Naive thymus-derived CD4-positive, alpha-beta T cell (primary cell): ENCODE results near the gene B4GALT4. TPM values are rescaled to one million over a fixed set of nuclear protein-coding genes. Genes with fewer than 3 reads are reported as not detected.

Source experiments
- ATAC-seq: fragments of 150-1000 bp; cut with Tn5 transposase; 2 replicates; pipeline ENCODE4 v1.10.0; 2021; ENCODE audit warnings: mild to moderate bottlenecking, moderate library complexity
- CTCF ChIA-PET: fragments of 350-600 bp; sonication (Branson Sonifier 250); formaldehyde crosslinking; loops from one replicate; lab custom pipeline; 2021; ENCODE audit warnings: antibody characterized with exemption; lab: Charles Lee
- POLR2A ChIA-PET: fragments of 350-600 bp; sonication (Branson Sonifier 250); formaldehyde crosslinking; loops from one replicate; lab custom pipeline; 2021; ENCODE audit warnings: antibody characterized with exemption, inconsistent platforms; lab: Charles Lee
- DNase-seq, 9 donors: peaks; one replicate each; pipeline versions ENCODE4 v3.0.0 to v3.0.0-alpha.2; 2020 to 2022; ENCODE audit warnings: mixed read lengths in 1 of 9
- H3K27ac ChIP-seq: one replicate; pipeline ENCODE4 v1.7.0; 2013; ENCODE audit warnings: mild to moderate bottlenecking, low read depth, low read length, moderate library complexity
- H3K27me3 ChIP-seq, 2 donors: one replicate each; pipeline ENCODE4 v1.7.0; 2013; ENCODE audit warnings: low read length in 2 of 2, mild to moderate bottlenecking in 2 of 2, moderate library complexity in 2 of 2; ENCODE audit not compliant: control insufficient read depth in 2 of 2, insufficient read depth in 2 of 2
- H3K36me3 ChIP-seq, 3 experiments: 1 replicate in 2 of 3; 2 replicates in 1 of 3; pipeline ENCODE4 v1.7.0; 2013; ENCODE audit warnings: low read length in 3 of 3, mild to moderate bottlenecking in 3 of 3, moderate library complexity in 1 of 3; ENCODE audit not compliant: insufficient read depth in 3 of 3, control insufficient read depth in 2 of 3
- H3K4me1 ChIP-seq, 2 donors: one replicate each; pipeline ENCODE4 v1.7.0; 2013; ENCODE audit warnings: low read length in 2 of 2, mild to moderate bottlenecking in 2 of 2, moderate library complexity in 1 of 2; ENCODE audit not compliant: control insufficient read depth in 2 of 2, insufficient read depth in 2 of 2
- H3K4me3 ChIP-seq: 2 replicates; pipeline ENCODE4 v1.7.0; 2013; ENCODE audit warnings: mild to moderate bottlenecking, low read length
- H3K9me3 ChIP-seq, 3 experiments: 1 replicate in 2 of 3; 2 replicates in 1 of 3; pipeline ENCODE4 v1.7.0; 2013; ENCODE audit warnings: low read length in 3 of 3; ENCODE audit not compliant: control insufficient read depth in 2 of 3
- H3K27ac Mint-ChIP-seq, 9 donors: one replicate each; pipeline ENCODE4 v1.8.0; 2020 to 2022; ENCODE audit warnings: mixed read lengths in 9 of 9, mild to moderate bottlenecking in 8 of 9, moderate library complexity in 5 of 9, inconsistent platforms in 2 of 9
- H3K27me3 Mint-ChIP-seq, 5 donors: one replicate each; pipeline ENCODE4 v1.8.0; 2021 to 2022; ENCODE audit warnings: mixed read lengths in 5 of 5, mild to moderate bottlenecking in 1 of 5
- H3K36me3 Mint-ChIP-seq, 5 donors: one replicate each; pipeline ENCODE4 v1.8.0; 2020 to 2022; ENCODE audit warnings: mixed read lengths in 5 of 5, mild to moderate bottlenecking in 3 of 5, inconsistent platforms in 1 of 5
- H3K4me1 Mint-ChIP-seq, 7 donors: one replicate each; pipeline ENCODE4 v1.8.0; 2020 to 2022; ENCODE audit warnings: mixed read lengths in 7 of 7, mild to moderate bottlenecking in 3 of 7, inconsistent platforms in 1 of 7
- H3K4me3 Mint-ChIP-seq, 10 donors: one replicate each; pipeline ENCODE4 v1.8.0; 2020 to 2022; ENCODE audit warnings: mild to moderate bottlenecking in 10 of 10, mixed read lengths in 10 of 10, moderate library complexity in 6 of 10, inconsistent platforms in 2 of 10
- H3K9me3 Mint-ChIP-seq, 11 donors: one replicate each; pipeline ENCODE4 v1.8.0; 2020 to 2022; ENCODE audit warnings: mixed read lengths in 11 of 11, mild to moderate bottlenecking in 4 of 11, inconsistent platforms in 1 of 11, moderate library complexity in 1 of 11
- intact Hi-C, 2 donors: fragments of 100-400 bp; cut with micrococcal nuclease; formaldehyde crosslinking; loops; one replicate each; pipeline ENCODE4 v1.15.1; 2023
- polyA plus RNA-seq, 2 donors: library from polyadenylated mRNA; unstranded; fragments of 300-500 nt; fragmentation: Illumina TruSeq; gene quantifications; one replicate each; pipeline ENCODE4 v1.2.3, GENCODE V29; 2021
- total RNA-seq, 6 experiments: library from RNA in 5 of 6; stranded (reverse) in 5 of 6; gene quantifications; 1 replicate in 5 of 6; 2 replicates in 1 of 6; pipeline ENCODE4 v1.2.3 and lab custom pipeline; 2021 to 2026

The B4GALT4 gene
- total and polyA plus RNA-seq, 7 experiments from 2014 or later: 17.9 to 39.8 (median 29.6) TPM

DNA sequence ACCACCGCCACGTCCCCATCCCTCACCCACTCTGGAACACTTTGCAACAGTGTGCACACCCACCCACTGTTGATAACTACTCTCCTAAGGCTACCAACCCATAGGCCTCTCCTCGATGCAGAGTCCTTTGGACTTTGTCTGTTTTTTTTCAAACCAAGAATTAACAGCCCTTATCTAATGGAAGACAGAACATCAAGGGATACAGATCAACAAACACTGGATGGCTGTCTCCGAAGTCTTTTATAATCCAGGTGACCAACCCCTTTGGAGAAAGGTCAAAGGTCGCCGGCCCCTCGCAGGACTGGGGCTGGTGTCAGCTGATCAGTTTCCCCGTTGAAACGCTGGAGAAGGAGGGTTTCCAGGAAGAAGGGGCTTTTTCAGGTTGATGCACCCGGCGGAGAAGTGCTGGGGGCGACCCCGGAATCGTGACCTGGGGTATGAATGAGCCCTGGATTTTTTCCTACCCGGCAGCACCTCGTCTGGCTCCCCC lies 532 bp downstream of the B4GALT4 start:
- no peaks in the 10 kb centered on the region for H3K27me3 ChIP-seq
- H3K27ac ChIP-seq: peak overlapping the region; percentile 90
- ChIA-PET CTCF (interaction anchor here (0.9 to 3.0 kb wide), 15 partner anchors 13 to 357 kb away, joined by 3 to 73 read pairs (median 6); partner anchors contain the start of genes ARHGAP31, IGSF11, POGLUT1 and TEX55), POLR2A (interaction anchor here (1.0 to 1.6 kb wide), 12 partner anchors 29 to 356 kb away, joined by 3 to 9 read pairs (median 4); partner anchors contain the start of genes ARHGAP31 and TEX55)
- DNase-seq (peak in 6 of 9 donors; percentile 22 to 40 (median 32)), ATAC-seq (no peak)
- H3K9me3 ChIP-seq: no peaks in the 10 kb centered on the region
- H3K36me3 ChIP-seq: peaks cover 0 to 8% (median 0%) of the 10 kb centered on the region in 3 experiments
- Mint-ChIP-seq H3K27me3 (no peaks in the 10 kb centered on the region), H3K36me3 (peaks cover 0 to 17% (median 12%) of the 10 kb centered on the region in 5 donors), H3K9me3 (peaks cover 0 to 2% (median 0%) of the 10 kb centered on the region in 11 donors), H3K4me3 (peak overlapping the region; percentile 90 to 99 (median 94)), H3K4me1 (peaks cover 27 to 52% (median 43%) of the 10 kb centered on the region in 7 donors), H3K27ac (peak overlapping the region; percentile 83 to 96 (median 89))
- peaks cover 27 to 29% of the 10 kb centered on the region in 2 donors for H3K4me1 ChIP-seq
- peak overlapping the region; percentile 71 for H3K4me3 ChIP-seq
- intact Hi-C loops: loop anchor here (1.0 to 10.0 kb wide), 9 partner anchors 141 to 1355 kb away; partner anchors contain the start of genes COX17 (in 2 of the 2), CFAP91 (in 1 of the 2), GSK3B (in 1 of the 2) and NDUFB4 (in 1 of the 2)

DNA sequence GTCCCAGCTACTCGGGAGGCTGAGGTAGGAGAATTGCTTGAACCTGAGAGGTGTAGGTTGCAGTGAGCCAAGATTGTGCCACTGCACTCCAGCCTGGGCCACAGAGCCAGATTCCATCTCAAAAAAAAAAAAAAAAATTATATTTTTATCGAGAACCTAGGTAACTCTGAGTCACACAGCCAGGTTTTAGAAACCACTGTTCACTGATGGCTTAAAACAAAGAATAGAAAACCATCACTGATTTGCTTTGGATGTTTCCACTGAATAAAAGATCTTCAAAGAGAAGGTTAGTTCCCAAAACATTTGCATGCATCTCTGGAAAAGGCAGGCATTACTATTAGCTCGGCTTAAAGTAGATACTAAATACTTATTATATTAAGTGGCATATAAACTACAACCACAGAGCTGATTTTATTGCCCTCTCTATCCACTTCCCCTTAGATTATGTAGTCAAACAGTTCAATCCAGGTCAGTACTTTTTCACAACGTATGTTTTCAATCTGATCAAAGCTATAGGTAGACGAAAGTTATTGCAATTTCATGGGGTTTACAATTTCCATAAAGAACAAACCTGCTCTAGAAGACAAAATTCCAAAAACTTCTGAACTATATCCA lies 1.4 kb downstream of the B4GALT4 start:
- peak overlapping the region; percentile 90 to 99 (median 94) for H3K4me3 Mint-ChIP-seq
- ATAC-seq (no peak), DNase-seq (peak in 5 of 9 donors; percentile 7 to 53 (median 25))
- CTCF ChIA-PET: interaction anchor here (0.7 to 3.0 kb wide), 4 partner anchors 20 to 140 kb away, joined by 3 to 73 read pairs (median 4); partner anchors contain the start of genes ARHGAP31 and TEX55
- POLR2A ChIA-PET: interaction anchor here (0.7 to 1.1 kb wide), 3 partner anchors 20 to 133 kb away, joined by 3 to 5 read pairs (median 5); no protein-coding TSS in a partner anchor
- peaks cover 0 to 9% (median 0%) of the 10 kb centered on the region in 3 experiments for H3K36me3 ChIP-seq
- no peaks in the 10 kb centered on the region for H3K27me3 ChIP-seq
- H3K27ac ChIP-seq: peak overlapping the region; percentile 90
- H3K9me3 Mint-ChIP-seq: peaks cover 0 to 2% (median 0%) of the 10 kb centered on the region in 11 donors
- no peaks in the 10 kb centered on the region for H3K9me3 ChIP-seq
- no peaks in the 10 kb centered on the region for H3K27me3 Mint-ChIP-seq
- peaks cover 32 to 60% (median 51%) of the 10 kb centered on the region in 7 donors for H3K4me1 Mint-ChIP-seq
- intact Hi-C loops: loop anchor here (1.0 to 10.0 kb wide), 6 partner anchors 8 to 1105 kb away; partner anchors contain the start of genes GSK3B (in 1 of the 2) and LRRC58 (in 1 of the 2)
- peaks cover 27 to 35% of the 10 kb centered on the region in 2 donors for H3K4me1 ChIP-seq
- H3K36me3 Mint-ChIP-seq: peaks cover 0 to 25% (median 18%) of the 10 kb centered on the region in 5 donors
- H3K27ac Mint-ChIP-seq: peak overlapping the region; percentile 83 to 96 (median 89)
- H3K4me3 ChIP-seq: peak overlapping the region; percentile 71

- H3K4me3 ChIP-seq: peak overlapping the region; percentile 50
- Mint-ChIP-seq H3K4me1 (peaks cover 32 to 70% (median 56%) of the 10 kb centered on the region in 7 donors), H3K4me3 (peak overlapping the region in 9 of 10 donors; percentile 74 to 99 (median 94)), H3K9me3 (peaks cover 0 to 2% (median 0%) of the 10 kb centered on the region in 11 donors), H3K27ac (peak overlapping the region in 8 of 9 donors; percentile 79 to 96 (median 86)), H3K27me3 (no peaks in the 10 kb centered on the region), H3K36me3 (peaks cover 0 to 25% (median 23%) of the 10 kb centered on the region in 5 donors)
- peaks cover 0 to 9% (median 0%) of the 10 kb centered on the region in 3 experiments for H3K36me3 ChIP-seq
- DNase-seq: peak in 1 of 9 donors; percentile 49
- no peak for ATAC-seq
- peaks cover 27 to 43% of the 10 kb centered on the region in 2 donors for H3K4me1 ChIP-seq
- H3K27me3 ChIP-seq: no peaks in the 10 kb centered on the region
- CTCF ChIA-PET: interaction anchor here (1.0 kb wide), 1 partner anchor 273 kb away, joined by 4 read pairs; no protein-coding TSS in a partner anchor
- no peaks in the 10 kb centered on the region for H3K9me3 ChIP-seq
- peak overlapping the region; percentile 90 for H3K27ac ChIP-seq
- POLR2A ChIA-PET: no interaction called here
- intact Hi-C loops: loop anchor here (2.0 to 10.0 kb wide), 4 partner anchors 282 to 1106 kb away; partner anchors contain the start of genes GSK3B (in 1 of the 2) and LRRC58 (in 1 of the 2)
Observed at GRCh38 chr3:119238363-119238762, 2.3 kb downstream of the B4GALT4 start.

- H3K9me3 ChIP-seq: no peaks in the 10 kb centered on the region
- H3K9me3 Mint-ChIP-seq: peaks cover 0 to 2% (median 0%) of the 10 kb centered on the region in 11 donors
- H3K4me1 ChIP-seq: peaks cover 27 to 45% of the 10 kb centered on the region in 2 donors
- peaks cover 0 to 31% (median 28%) of the 10 kb centered on the region in 5 donors for H3K36me3 Mint-ChIP-seq
- H3K27me3 ChIP-seq: no peaks in the 10 kb centered on the region
- peaks cover 36 to 80% (median 66%) of the 10 kb centered on the region in 7 donors for H3K4me1 Mint-ChIP-seq
- intact Hi-C loops: loop anchor here (10.0 kb wide), 3 partner anchors 292 to 1108 kb away; partner anchors contain the start of genes GSK3B (in 1 of the 2) and LRRC58 (in 1 of the 2)
- H3K27me3 Mint-ChIP-seq: no peaks in the 10 kb centered on the region
- POLR2A ChIA-PET: interaction anchor here (0.6 to 1.1 kb wide), 4 partner anchors 10 to 116 kb away, joined by 3 to 5 read pairs (median 4); no protein-coding TSS in a partner anchor
- H3K4me3 Mint-ChIP-seq: peak overlapping the region in 9 of 10 donors; percentile 29 to 94 (median 70)
- CTCF ChIA-PET: interaction anchor here (0.6 to 1.0 kb wide), 3 partner anchors 35 to 354 kb away, joined by 3 to 4 read pairs (median 3); no protein-coding TSS in a partner anchor
- H3K27ac ChIP-seq: peak overlapping the region; percentile 90
- DNase-seq: no peak
- peaks cover 0 to 16% (median 0%) of the 10 kb centered on the region in 3 experiments for H3K36me3 ChIP-seq
- no peak for ATAC-seq
- peak overlapping the region; percentile 5 for H3K4me3 ChIP-seq
- H3K27ac Mint-ChIP-seq: peak overlapping the region in 8 of 9 donors; percentile 80 to 98 (median 92)
Observed at GRCh38 chr3:119237299-119237698, 3.4 kb downstream of the B4GALT4 start.

DNA sequence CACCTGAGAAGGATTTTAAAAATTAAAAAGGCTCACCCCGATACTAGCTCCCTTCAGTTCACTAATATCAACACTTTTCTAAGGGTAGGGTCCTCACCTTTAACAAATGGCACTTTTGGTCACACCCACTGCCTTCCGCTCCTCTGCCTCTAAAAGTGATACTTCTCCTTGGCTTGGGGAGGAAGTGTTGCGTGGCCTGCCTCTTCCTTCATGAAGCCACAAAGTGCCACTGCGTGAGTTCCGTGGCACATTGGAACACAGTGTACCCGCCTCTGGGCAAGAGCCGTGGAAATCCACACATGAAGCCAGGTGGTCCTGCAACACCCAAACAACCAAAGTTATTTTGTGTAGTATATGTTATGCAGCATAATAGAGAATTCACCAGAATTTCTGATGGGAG lies 3.9 kb downstream of the B4GALT4 start:
- H3K27me3 ChIP-seq: no peaks in the 10 kb centered on the region
- peaks cover 0 to 21% (median 0%) of the 10 kb centered on the region in 3 experiments for H3K36me3 ChIP-seq
- DNase-seq (peak in 3 of 9 donors; percentile 28 to 35 (median 31)), ATAC-seq (no peak)
- Mint-ChIP-seq H3K4me1 (peaks cover 37 to 86% (median 71%) of the 10 kb centered on the region in 7 donors), H3K36me3 (peaks cover 0 to 35% (median 32%) of the 10 kb centered on the region in 5 donors), H3K4me3 (peak overlapping the region; percentile 57 to 94 (median 72)), H3K9me3 (peaks cover 0 to 2% (median 0%) of the 10 kb centered on the region in 11 donors), H3K27ac (peak overlapping the region in 8 of 9 donors; percentile 80 to 98 (median 92)), H3K27me3 (no peaks in the 10 kb centered on the region)
- H3K4me3 ChIP-seq: peak overlapping the region; percentile 5
- no peaks in the 10 kb centered on the region for H3K9me3 ChIP-seq
- peak overlapping the region; percentile 90 for H3K27ac ChIP-seq
- H3K4me1 ChIP-seq: peaks cover 27 to 50% of the 10 kb centered on the region in 2 donors
- intact Hi-C loops: loop anchor here (10.0 kb wide), 3 partner anchors 292 to 1108 kb away; partner anchors contain the start of genes GSK3B (in 1 of the 2) and LRRC58 (in 1 of the 2)
- ChIA-PET POLR2A (interaction anchor here (1.0 to 1.3 kb wide), 3 partner anchors 10 to 117 kb away, joined by 3 to 5 read pairs (median 3); no protein-coding TSS in a partner anchor), CTCF (interaction anchor here (0.6 kb wide), 1 partner anchor 354 kb away, joined by 3 read pairs; no protein-coding TSS in a partner anchor)
